HG03575 (cell line): ENCODE measurements around the gene MYF5.
"Not testable (repeated sequence)": the region's sequence is repeated elsewhere in the genome, so short reads cannot be mapped to it uniquely, and the experiment has no call there.

Source experiments
- ATAC-seq: cut with Tn5 transposase; IDR thresholded peaks from one replicate; pipeline ENCODE4 v1.9.1; 2021; ENCODE audit not compliant: unreplicated experiment, insufficient number of reproducible peaks, low FRiP score; ENCODE audit errors: extremely low read depth

MYF5 gene

DNA sequence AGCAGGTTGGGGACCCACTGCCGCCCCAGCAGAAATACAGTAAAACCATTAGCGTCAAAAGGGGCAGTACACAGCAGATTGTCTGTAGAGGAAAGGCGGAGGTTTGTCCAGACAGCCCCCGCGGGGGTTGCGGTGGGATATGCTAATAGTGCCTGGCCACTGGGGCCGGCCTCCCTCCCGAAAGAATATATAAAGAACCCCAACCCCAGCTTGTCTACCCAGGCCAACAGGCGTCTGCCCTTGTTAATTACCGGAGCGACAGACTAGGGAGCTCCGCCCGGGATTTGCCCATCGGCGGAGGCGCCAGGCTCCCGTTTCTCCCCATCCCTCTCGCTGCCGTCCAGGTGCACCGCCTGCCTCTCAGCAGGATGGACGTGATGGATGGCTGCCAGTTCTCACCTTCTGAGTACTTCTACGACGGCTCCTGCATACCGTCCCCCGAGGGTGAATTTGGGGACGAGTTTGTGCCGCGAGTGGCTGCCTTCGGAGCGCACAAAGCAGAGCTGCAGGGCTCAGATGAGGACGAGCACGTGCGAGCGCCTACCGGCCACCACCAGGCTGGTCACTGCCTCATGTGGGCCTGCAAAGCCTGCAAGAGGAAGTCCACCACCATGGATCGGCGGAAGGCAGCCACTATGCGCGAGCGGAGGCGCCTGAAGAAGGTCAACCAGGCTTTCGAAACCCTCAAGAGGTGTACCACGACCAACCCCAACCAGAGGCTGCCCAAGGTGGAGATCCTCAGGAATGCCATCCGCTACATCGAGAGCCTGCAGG, at the start of gene MYF5:
Gene MYF5 (plus strand): TSS at position 217 of the 774 bp plus-strand sequence. CDS start 152 bp downstream, at position 369.
- ATAC-seq = no peak

- ATAC-seq = no peak
These were observed 46.5 kb upstream of the MYF5 start for GRCh38 chr12:80670214-80670613.

DNA sequence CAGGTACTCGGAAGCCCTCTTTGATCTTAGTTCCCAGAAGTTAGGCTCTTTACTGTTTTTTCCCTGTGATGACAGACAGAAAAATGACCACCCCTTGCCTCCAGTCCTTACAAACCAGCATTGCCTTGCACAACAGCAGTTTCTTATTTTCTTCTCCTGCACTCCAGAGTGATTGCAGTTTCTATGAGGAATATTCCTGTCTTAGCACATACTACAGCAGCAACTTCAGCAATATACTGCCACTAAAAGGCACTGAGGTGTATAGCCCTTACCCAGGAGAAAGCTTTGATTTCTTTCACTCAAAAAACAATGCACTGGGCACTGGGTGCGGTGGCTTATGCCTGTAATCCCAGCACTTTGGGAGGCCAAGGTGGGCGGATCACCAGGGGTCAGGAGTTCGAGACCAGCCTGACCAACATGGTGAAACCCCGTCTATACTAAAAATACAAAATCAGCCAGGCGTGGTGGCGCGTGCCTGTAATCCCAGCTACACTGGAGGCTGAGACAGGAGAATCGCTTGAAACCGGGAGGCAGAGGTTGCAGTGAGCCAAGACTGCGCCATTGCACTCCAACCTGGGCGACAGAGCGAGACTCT, 40.6 kb upstream of the MYF5 start:
- ATAC-seq = not testable (repeated sequence)

DNA sequence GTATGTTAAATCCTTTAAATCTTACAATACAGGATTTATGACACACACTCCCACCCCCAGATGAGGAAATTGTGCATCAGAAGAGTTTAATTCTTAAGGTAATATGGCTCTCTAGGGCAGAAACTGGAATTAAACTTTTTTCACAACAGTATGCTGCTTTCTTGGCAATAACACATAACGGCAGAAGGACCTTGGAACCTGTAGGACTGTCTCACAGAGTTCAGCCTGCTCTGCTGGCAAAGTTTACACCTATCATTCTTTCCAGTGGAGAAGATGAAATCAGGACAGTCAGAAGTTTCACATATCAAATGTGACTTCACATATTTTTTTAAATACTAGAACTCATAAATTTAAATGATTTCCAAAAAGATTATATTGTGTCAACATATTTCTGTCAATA, 39.9 kb upstream of the MYF5 start:
- no peak for ATAC-seq

- ATAC-seq = no peak
These were observed 38.7 kb upstream of the MYF5 start for GRCh38 chr12:80677994-80678393.

- ATAC-seq = no peak
These were observed 37.2 kb upstream of the MYF5 start for GRCh38 chr12:80679346-80680131.

DNA sequence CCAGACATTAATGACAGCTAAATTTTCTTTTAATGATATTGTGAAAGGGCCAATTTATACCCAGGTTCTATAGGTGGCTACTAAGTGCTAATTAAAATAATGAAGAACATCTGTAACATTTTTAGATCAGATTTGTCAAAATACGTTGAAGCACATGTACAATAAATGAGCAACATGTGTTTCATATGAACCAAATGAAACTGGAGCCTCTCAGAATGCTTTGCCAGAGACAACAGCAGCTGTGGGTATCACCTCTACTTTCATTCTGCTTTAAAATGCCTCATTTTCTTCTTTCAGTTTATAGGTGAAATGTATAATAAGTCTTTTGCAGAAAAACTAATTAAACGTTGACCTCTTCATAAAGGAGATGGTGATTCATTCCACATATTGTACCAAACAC, 35.4 kb upstream of the MYF5 start:
- no peak for ATAC-seq

DNA sequence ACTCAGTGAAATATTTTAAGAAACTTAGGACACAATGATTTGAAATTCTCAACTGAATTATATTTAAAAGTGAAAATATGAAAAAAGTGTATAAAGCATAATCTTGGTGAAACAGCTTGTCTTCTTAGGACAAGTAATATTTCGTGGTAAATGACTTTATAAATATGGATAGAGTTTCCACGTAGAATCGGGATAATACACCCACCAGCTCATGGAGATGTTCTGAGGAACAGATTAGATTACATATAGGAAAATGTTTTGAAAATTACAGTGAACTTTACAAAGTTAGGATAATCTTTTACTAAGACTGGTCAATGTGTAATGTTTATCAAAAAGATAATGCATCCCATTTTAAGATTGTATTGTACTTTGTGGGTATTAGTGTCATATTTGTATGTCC, 34.9 kb upstream of the MYF5 start:
- ATAC-seq = no peak

GRCh38 chr12:80684077-80684495, 32.6 kb upstream of the MYF5 start:
- ATAC-seq = no peak

- ATAC-seq = no peak
These were observed 26.6 kb upstream of the MYF5 start for GRCh38 chr12:80690090-80690489.

GRCh38 chr12:80690513-80690912, 26.2 kb upstream of the MYF5 start:
- no peak for ATAC-seq

- no peak for ATAC-seq
These were observed 24.6 kb upstream of the MYF5 start for GRCh38 chr12:80692114-80692513.

DNA sequence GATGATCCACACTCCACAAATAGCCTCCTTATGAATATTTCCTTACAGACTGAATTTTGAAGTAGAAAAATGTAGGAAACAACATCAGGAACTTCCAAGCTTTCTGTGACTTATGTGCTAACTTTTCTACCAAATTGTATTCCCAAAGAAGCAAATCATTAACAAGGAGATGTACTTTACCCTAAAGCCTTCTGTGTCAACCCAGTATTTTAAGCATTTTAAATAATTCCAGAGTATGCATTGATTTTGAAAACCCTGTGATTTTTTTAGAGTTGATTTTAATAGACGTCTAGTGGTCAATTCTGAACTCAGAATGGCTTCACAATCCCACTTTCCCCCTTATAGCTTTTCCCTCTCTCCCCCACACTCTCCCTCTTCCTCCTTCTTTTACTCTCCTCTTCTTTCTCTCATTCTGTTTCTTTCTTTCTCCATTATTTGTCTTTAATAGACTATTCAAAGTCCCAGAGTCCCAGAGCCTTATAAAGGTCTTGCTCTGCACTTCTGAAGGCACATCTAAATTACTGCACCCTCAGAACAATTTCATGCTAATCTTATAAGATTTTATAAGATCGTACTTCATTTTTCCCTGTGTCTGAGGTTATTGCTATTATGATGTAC, 19.3 kb upstream of the MYF5 start:
- no peak for ATAC-seq

DNA sequence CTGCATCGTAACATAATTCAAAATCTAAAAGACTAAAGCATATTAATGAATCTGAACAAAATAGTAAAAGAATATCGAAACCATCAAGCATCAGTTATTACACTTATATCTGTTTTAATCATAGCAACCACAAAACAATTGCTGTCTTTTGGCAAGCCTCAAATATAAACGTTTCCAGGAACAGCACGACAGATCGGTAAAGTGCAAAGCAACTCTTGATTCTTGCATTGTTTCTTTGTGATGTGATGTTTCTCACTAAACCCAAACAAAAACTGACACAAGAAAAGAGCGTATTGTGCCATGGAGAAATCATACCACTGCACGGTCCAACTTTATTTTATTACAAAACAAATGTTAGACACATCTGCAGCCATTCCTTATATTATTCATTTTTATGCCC, 18.5 kb upstream of the MYF5 start:
- ATAC-seq = no peak

GRCh38 chr12:80698847-80699542, 17.7 kb upstream of the MYF5 start:
- ATAC-seq = no peak

DNA sequence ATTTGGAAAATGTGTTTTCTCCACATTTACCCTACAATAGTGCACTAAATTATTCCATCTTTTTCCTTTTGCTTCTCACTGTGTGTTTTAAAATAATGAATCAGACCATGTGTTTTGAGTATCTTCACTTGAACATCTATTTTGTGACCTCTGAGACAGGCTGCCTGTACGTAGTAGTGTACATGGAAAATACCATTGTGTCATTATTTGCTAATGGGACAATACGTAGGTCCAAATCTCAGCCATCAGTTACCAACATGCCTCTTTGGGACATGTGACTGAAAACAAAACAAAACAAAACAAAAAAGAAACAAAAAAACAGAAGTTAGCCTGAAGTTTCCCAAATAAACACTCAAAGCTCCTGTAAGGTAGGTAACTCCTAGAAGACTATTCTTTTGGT, 16.4 kb upstream of the MYF5 start:
- no peak for ATAC-seq

GRCh38 chr12:80701388-80701787, 15.3 kb upstream of the MYF5 start:
- no peak for ATAC-seq

DNA sequence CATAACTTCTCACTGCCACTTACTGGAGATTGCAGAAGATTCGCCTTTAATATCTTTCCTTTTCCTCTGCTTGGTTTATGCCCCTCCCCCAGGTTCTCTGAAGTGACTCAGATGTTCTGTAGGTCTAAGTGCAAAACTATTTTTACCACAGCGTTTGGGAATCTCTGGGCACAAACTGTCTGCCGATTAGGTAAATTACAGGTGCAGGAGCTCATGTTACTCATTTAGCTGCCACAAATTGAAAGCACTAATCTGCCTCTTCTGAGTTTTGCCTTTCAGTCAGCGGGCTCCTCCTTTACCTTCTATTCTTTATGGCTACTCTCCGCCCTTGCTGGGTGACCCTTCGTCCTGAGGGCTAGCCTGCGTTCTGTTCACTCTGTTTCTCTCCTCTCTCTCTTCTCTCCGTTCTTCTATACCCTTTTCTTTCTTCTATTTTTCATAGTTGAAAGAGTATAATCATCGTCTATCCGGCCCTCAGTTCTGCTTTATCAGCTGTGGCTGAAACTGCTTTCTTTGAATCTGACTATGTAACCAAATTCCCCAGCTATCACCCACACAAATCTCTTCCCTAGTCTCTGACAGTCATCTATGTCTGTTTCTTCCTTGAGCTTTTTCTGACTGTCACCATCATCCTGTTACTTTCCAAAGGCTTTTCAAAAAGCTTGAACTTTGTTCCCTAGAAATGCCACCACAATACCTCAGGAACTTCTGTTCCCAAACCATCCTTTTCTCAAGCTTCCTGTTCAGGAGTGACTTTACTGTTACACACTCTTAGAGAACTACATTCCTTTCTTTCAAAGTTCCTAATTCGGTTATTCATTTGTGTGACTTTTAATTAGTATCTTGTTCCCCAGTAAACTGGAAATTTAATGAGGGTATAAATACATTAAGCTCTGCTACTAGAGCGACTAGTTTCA, 13.6 kb upstream of the MYF5 start:
- ATAC-seq = peak; percentile 30
